ENCODE results near the gene CMKLR1. TPM values are rescaled to one million over a fixed set of nuclear protein-coding genes. Genes with fewer than 3 reads are reported as not detected.

Gene CMKLR1
- total RNA-seq, 1 donor from 2014 or later = 0.57 TPM

- peaks cover 51% of the 10 kb centered on the region for H3K27me3 Mint-ChIP-seq (ENCODE audit: low read depth, unreplicated experiment)
- H3K4me3 Mint-ChIP-seq (ENCODE audit: unreplicated experiment) = no peak overlapping the region
- Histone ChIP-seq H3K4me2 (ENCODE audit: low read length) (no peak overlapping the region), H3K9me3 (ENCODE audit: insufficient read depth, low read depth, low read length) (no peaks in the 10 kb centered on the region), H3K4me3 (ENCODE audit: insufficient read depth, low read depth, low read length) (no peak overlapping the region), H3K4me1 (ENCODE audit: insufficient read depth, low read length) (no peaks in the 10 kb centered on the region), H4K20me1 (ENCODE audit: insufficient read depth, low read length) (no peaks in the 10 kb centered on the region), H3K36me3 (ENCODE audit: insufficient read depth, low read length) (no peaks in the 10 kb centered on the region), H3K27ac (ENCODE audit: low read depth, low read length) (no peak overlapping the region), H3K27me3 (ENCODE audit: insufficient read depth, low read length) (peaks cover 3% of the 10 kb centered on the region), H2AFZ (ENCODE audit: low read depth, low read length) (no peak overlapping the region), H3K79me2 (ENCODE audit: insufficient read depth, low read length) (no peaks in the 10 kb centered on the region), H3K9ac (ENCODE audit: low read length) (no peak overlapping the region)
- H3K27ac Mint-ChIP-seq (ENCODE audit: unreplicated experiment) = no peak overlapping the region
- DNase-seq (ENCODE audit: low read depth) (no peak), FAIRE-seq (no peak)
- peaks cover 11% of the 10 kb centered on the region for H3K9me3 Mint-ChIP-seq (ENCODE audit: unreplicated experiment)
- H3K36me3 Mint-ChIP-seq (ENCODE audit: low read depth, unreplicated experiment) = peaks cover 7% of the 10 kb centered on the region
- TF ChIP-seq, protein P1, sequence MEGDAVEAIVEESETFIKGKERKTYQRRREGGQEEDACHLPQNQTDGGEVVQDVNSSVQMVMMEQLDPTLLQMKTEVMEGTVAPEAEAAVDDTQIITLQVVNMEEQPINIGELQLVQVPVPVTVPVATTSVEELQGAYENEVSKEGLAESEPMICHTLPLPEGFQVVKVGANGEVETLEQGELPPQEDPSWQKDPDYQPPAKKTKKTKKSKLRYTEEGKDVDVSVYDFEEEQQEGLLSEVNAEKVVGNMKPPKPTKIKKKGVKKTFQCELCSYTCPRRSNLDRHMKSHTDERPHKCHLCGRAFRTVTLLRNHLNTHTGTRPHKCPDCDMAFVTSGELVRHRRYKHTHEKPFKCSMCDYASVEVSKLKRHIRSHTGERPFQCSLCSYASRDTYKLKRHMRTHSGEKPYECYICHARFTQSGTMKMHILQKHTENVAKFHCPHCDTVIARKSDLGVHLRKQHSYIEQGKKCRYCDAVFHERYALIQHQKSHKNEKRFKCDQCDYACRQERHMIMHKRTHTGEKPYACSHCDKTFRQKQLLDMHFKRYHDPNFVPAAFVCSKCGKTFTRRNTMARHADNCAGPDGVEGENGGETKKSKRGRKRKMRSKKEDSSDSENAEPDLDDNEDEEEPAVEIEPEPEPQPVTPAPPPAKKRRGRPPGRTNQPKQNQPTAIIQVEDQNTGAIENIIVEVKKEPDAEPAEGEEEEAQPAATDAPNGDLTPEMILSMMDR (IDR thresholded peaks at IDR 0.05; ENCODE audit: insufficient read depth, low read depth, low read length) = no peak
- TF ChIP-seq EZH2 (IDR thresholded peaks at IDR 0.05; ENCODE audit: insufficient read depth, low read length) = no peak
- H3K4me1 Mint-ChIP-seq (ENCODE audit: low read depth, unreplicated experiment) = no peaks in the 10 kb centered on the region
These were observed 43.5 kb downstream of the CMKLR1 start for GRCh38 chr12:108295641-108296040.

DNA sequence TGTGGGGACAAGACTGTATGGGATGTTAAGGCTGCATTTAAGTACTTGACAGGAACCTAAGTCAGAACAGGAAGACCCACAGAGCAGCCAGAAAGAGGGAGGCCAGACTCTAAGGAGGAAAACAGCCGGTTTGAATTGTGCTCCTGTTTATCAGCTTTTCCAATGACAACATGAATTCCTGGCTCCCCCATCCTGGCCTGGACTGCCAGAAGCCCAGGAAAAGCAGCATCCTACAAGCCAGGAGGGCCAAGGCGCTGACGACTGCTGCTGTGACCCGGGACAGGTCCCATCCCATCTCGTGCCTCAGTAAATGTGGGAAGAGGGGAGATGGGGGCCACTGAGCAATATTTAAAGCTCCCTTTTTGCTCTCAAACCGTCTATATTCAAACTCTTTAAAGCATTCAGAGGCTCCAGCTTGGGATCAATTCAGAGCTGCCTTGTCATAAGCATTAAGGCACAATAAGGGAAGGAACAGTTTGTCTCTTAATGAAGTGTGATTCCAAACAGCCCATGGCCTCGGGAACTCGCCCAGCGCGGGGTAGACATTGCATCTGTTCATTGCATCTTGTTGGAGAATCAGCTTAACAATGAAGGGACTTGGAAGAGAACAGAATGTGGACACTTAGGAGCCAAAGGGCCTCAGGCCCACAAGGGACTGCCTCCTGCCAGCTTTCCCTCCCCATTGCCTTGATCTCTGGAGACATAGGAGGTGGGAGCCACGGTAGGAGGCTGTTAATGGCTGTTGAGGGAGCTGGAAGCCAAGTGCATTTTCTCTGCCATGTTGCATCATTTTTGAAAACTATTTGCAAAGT lies 49.6 kb downstream of the CMKLR1 start:
- Mint-ChIP-seq H3K9me3 (ENCODE audit: unreplicated experiment) (peaks cover 11% of the 10 kb centered on the region), H3K4me1 (ENCODE audit: low read depth, unreplicated experiment) (no peaks in the 10 kb centered on the region), H3K27me3 (ENCODE audit: low read depth, unreplicated experiment) (peaks cover 67% of the 10 kb centered on the region), H3K36me3 (ENCODE audit: low read depth, unreplicated experiment) (peaks cover 4% of the 10 kb centered on the region), H3K27ac (ENCODE audit: unreplicated experiment) (no peak overlapping the region), H3K4me3 (ENCODE audit: unreplicated experiment) (no peak overlapping the region)
- DNase-seq (ENCODE audit: low read depth) (no peak), FAIRE-seq (no peak)
- H3K9ac ChIP-seq (ENCODE audit: low read length) = no peak overlapping the region
- H3K79me2 ChIP-seq (ENCODE audit: insufficient read depth, low read length) = no peaks in the 10 kb centered on the region
- TF ChIP-seq EZH2 (IDR thresholded peaks at IDR 0.05; ENCODE audit: insufficient read depth, low read length) = no peak
- TF ChIP-seq, protein P1 (IDR thresholded peaks at IDR 0.05; ENCODE audit: insufficient read depth, low read depth, low read length) = no peak
- no peak overlapping the region for H3K4me3 ChIP-seq (ENCODE audit: insufficient read depth, low read depth, low read length)
- no peaks in the 10 kb centered on the region for H3K4me1 ChIP-seq (ENCODE audit: insufficient read depth, low read length)
- H2AFZ ChIP-seq (ENCODE audit: low read depth, low read length) = no peak overlapping the region
- no peaks in the 10 kb centered on the region for H3K36me3 ChIP-seq (ENCODE audit: insufficient read depth, low read length)
- no peak overlapping the region for H3K27ac ChIP-seq (ENCODE audit: low read depth, low read length)
- no peak overlapping the region for H3K4me2 ChIP-seq (ENCODE audit: low read length)
- no peaks in the 10 kb centered on the region for H3K9me3 ChIP-seq (ENCODE audit: insufficient read depth, low read depth, low read length)
- peaks cover 10% of the 10 kb centered on the region for H3K27me3 ChIP-seq (ENCODE audit: insufficient read depth, low read length)
- H4K20me1 ChIP-seq (ENCODE audit: insufficient read depth, low read length) = no peaks in the 10 kb centered on the region

GRCh38 chr12:108287227-108287626 lies 51.9 kb downstream of the CMKLR1 start:
- Mint-ChIP-seq H3K9me3 (ENCODE audit: unreplicated experiment) (peaks cover 4% of the 10 kb centered on the region), H3K4me1 (ENCODE audit: low read depth, unreplicated experiment) (no peaks in the 10 kb centered on the region), H3K27ac (ENCODE audit: unreplicated experiment) (no peak overlapping the region), H3K4me3 (ENCODE audit: unreplicated experiment) (no peak overlapping the region), H3K36me3 (ENCODE audit: low read depth, unreplicated experiment) (peaks cover under 1% of the 10 kb centered on the region), H3K27me3 (ENCODE audit: low read depth, unreplicated experiment) (peaks cover 67% of the 10 kb centered on the region)
- Histone ChIP-seq H3K27ac (ENCODE audit: low read depth, low read length) (no peak overlapping the region), H3K36me3 (ENCODE audit: insufficient read depth, low read length) (no peaks in the 10 kb centered on the region), H3K9me3 (ENCODE audit: insufficient read depth, low read depth, low read length) (no peaks in the 10 kb centered on the region), H2AFZ (ENCODE audit: low read depth, low read length) (no peak overlapping the region), H4K20me1 (ENCODE audit: insufficient read depth, low read length) (no peaks in the 10 kb centered on the region), H3K4me1 (ENCODE audit: insufficient read depth, low read length) (no peaks in the 10 kb centered on the region), H3K9ac (ENCODE audit: low read length) (no peak overlapping the region), H3K4me2 (ENCODE audit: low read length) (no peak overlapping the region), H3K79me2 (ENCODE audit: insufficient read depth, low read length) (no peaks in the 10 kb centered on the region), H3K27me3 (ENCODE audit: insufficient read depth, low read length) (peaks cover 10% of the 10 kb centered on the region), H3K4me3 (ENCODE audit: insufficient read depth, low read depth, low read length) (no peak overlapping the region)
- FAIRE-seq (no peak), DNase-seq (ENCODE audit: low read depth) (no peak)
- TF ChIP-seq, protein P1 (IDR thresholded peaks at IDR 0.05; ENCODE audit: insufficient read depth, low read depth, low read length) = no peak
- TF ChIP-seq EZH2 (IDR thresholded peaks at IDR 0.05; ENCODE audit: insufficient read depth, low read length) = no peak
